HEK293 (cell line): ENCODE measurements around the gene SFXN1.

Experiments
- BCL11B ChIP-seq: fragments of 450-650 bp; formaldehyde crosslinking; IDR thresholded peaks from 2 replicates; pipeline ENCODE4 v1.5.1; 2016; ENCODE audit warnings: low read depth, missing biosample characterization, missing genetic modification characterization
- CTCF ChIP-seq: fragments of 450-650 bp; formaldehyde crosslinking; IDR thresholded peaks from 2 replicates; pipeline ENCODE4 v1.5.1; 2016; ENCODE audit warnings: missing biosample characterization, missing genetic modification characterization
- GLI4 ChIP-seq: fragments of 450-650 bp; formaldehyde crosslinking; IDR thresholded peaks from 2 replicates; pipeline ENCODE4 v1.5.1; 2016; ENCODE audit warnings: missing biosample characterization, missing genetic modification characterization
- KLF16 ChIP-seq: fragments of 450-650 bp; formaldehyde crosslinking; IDR thresholded peaks from 2 replicates; pipeline ENCODE4 v1.5.1; 2017; ENCODE audit warnings: missing biosample characterization, missing genetic modification characterization
- OVOL3 ChIP-seq: fragments of 450-650 bp; formaldehyde crosslinking; IDR thresholded peaks from 2 replicates; pipeline ENCODE4 v1.5.1; 2016; ENCODE audit warnings: missing biosample characterization, missing genetic modification characterization
- RBAK ChIP-seq: fragments of 450-650 bp; formaldehyde crosslinking; IDR thresholded peaks from 2 replicates; pipeline ENCODE4 v1.5.1; 2016; ENCODE audit warnings: missing biosample characterization, missing genetic modification characterization
- ZFP37 ChIP-seq: fragments of 450-650 bp; formaldehyde crosslinking; IDR thresholded peaks from 2 replicates; pipeline ENCODE4 v1.5.1; 2016; ENCODE audit warnings: missing biosample characterization, missing genetic modification characterization
- ZNF274 ChIP-seq, 2 experiments: fragments of 200-500 bp in 1 of 2; fragments of 450-650 bp in 1 of 2; sonication (Bioruptor generic) in 1 of 2; formaldehyde crosslinking in 1 of 2; IDR thresholded peaks; 2 replicates each; pipeline versions ENCODE4 v1.5.1 to v1.6.1; 2014 to 2016; ENCODE audit warnings: borderline replicate concordance in 1 of 2, inconsistent platforms in 1 of 2, low read length in 1 of 2, missing biosample characterization in 1 of 2, missing genetic modification characterization in 1 of 2
- ZNF777 ChIP-seq: fragments of 450-650 bp; formaldehyde crosslinking; IDR thresholded peaks from 2 replicates; pipeline ENCODE4 v1.5.1; 2017; ENCODE audit warnings: missing biosample characterization, missing genetic modification characterization, borderline replicate concordance

GRCh38 chr5:175541264-175541663 lies 62.9 kb downstream of the SFXN1 start:
- TF ChIP-seq CTCF, result no peak
- TF ChIP-seq GLI4, result no peak
- TF ChIP-seq ZNF274 (IDR thresholded peaks at IDR 0.05; ENCODE audit: low read length), result no peak
- TF ChIP-seq ZNF274 (tag by site-specific recombination; IDR thresholded peaks at IDR 0.05; ENCODE audit: borderline replicate concordance), result no peak
- TF ChIP-seq ZNF777 (tag by site-specific recombination), result no peak
- no peak for TF ChIP-seq KLF16 (tag by site-specific recombination)
- no peak for TF ChIP-seq OVOL3 (tag by site-specific recombination)
- no peak for TF ChIP-seq ZFP37 (tag by site-specific recombination)
- TF ChIP-seq BCL11B (tag by site-specific recombination), result no peak
- TF ChIP-seq RBAK (tag by site-specific recombination), result no peak
